MM.1S (cell line): Measurements from ENCODE around the gene RPS6KA2.

Source experiments
- CTCF ChIP-seq: fragments of 300-600 bp; sonication (generic); IDR thresholded peaks from 2 replicates; pipeline ENCODE4 v1.5.1; 2016; ENCODE audit warnings: antibody characterized with exemption, low read length, mixed read lengths
- EZH2 ChIP-seq: fragments of 300-600 bp; sonication (generic); optimal IDR thresholded peaks from 2 replicates; pipeline ENCODE3; 2017; ENCODE audit warnings: low read depth, mild to moderate bottlenecking, antibody characterized with exemption, low read length, mixed read lengths
- EZH2phosphoT487 ChIP-seq: fragments of 300-600 bp; sonication (generic); IDR thresholded peaks from 2 replicates; pipeline ENCODE4 v1.6.1; 2018; ENCODE audit warnings: antibody characterized with exemption, low read length

GRCh38 chr6:166473886-166474571 is 153.0 kb downstream of the RPS6KA2 start:
- no peak for TF ChIP-seq CTCF
- no peak for TF ChIP-seq EZH2
- TF ChIP-seq EZH2phosphoT487 = no peak
